ENCODE data around the gene ACTG1. TPM values are rescaled to one million over a fixed set of nuclear protein-coding genes. Genes with fewer than 3 reads are reported as not detected.

ACTG1 gene
- total RNA-seq, 1 experiment from 2014 or later = 3,455 TPM

DNA sequence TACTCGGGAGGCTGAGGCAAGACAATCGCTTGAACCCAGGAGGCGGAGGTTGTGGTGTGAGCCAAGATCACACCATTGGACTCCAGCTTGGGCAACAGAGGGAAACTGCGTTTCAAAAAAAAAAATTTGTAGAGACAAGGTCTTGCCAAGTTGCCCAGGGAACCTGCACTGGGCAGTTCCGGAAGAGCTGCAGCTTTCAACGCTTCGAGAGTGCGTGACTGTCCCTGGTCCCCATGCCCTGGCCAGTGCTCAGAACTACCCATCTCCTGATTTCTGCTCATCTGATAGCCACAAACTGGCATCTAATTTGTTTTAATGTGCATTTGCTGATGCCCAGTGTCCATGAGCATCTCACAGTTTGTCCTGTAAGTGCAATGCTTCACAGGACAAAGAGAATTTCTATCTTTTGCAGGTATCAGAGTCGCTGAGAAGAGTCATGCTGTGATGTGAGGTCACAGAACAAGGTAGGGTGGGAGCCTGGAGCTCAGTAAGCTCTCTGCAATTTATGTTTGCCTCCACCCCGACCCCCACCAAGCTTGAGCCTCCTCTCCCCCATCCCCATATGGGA is 3.9 kb downstream of the ACTG1 start:
- Mint-ChIP-seq H3K4me1 (peaks cover 28% of the 10 kb centered on the region), H3K36me3 (peaks cover 38% of the 10 kb centered on the region), H3K27ac (peak overlapping the region; percentile 91), H3K4me3 (peak overlapping the region; percentile 99), H3K9me3 (peaks cover 4% of the 10 kb centered on the region; the same call in 1 of the 2 replicates), H3K27me3 (ENCODE audit: low read depth) (peaks cover 14% of the 10 kb centered on the region)
- ChIA-PET CTCF (interaction anchor here (0.6 to 4.1 kb wide), 11 partner anchors 9 to 1202 kb away, joined by 3 to 22 read pairs (median 5); no protein-coding TSS in a partner anchor), POLR2A (interaction anchor here (0.7 to 3.4 kb wide), 7 partner anchors 9 to 170 kb away, joined by 3 to 38 read pairs (median 6); no protein-coding TSS in a partner anchor)
- DNase-seq (ENCODE audit: low spot score) (no peak), ATAC-seq (peak; percentile 10)
- TF ChIP-seq, protein P1, sequence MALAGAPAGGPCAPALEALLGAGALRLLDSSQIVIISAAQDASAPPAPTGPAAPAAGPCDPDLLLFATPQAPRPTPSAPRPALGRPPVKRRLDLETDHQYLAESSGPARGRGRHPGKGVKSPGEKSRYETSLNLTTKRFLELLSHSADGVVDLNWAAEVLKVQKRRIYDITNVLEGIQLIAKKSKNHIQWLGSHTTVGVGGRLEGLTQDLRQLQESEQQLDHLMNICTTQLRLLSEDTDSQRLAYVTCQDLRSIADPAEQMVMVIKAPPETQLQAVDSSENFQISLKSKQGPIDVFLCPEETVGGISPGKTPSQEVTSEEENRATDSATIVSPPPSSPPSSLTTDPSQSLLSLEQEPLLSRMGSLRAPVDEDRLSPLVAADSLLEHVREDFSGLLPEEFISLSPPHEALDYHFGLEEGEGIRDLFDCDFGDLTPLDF (CRISPR knock-in tag; IDR thresholded peaks at IDR 0.05) = no peak
- no peak for TF ChIP-seq SOX15 (CRISPR knock-in tag; IDR thresholded peaks at IDR 0.05)
- TF ChIP-seq, protein P2, sequence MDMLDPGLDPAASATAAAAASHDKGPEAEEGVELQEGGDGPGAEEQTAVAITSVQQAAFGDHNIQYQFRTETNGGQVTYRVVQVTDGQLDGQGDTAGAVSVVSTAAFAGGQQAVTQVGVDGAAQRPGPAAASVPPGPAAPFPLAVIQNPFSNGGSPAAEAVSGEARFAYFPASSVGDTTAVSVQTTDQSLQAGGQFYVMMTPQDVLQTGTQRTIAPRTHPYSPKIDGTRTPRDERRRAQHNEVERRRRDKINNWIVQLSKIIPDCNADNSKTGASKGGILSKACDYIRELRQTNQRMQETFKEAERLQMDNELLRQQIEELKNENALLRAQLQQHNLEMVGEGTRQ (CRISPR knock-in tag; IDR thresholded peaks at IDR 0.05) = no peak
- TF ChIP-seq NFE2L1 (CRISPR knock-in tag; IDR thresholded peaks at IDR 0.05) = no peak
- TF ChIP-seq, protein P3, sequence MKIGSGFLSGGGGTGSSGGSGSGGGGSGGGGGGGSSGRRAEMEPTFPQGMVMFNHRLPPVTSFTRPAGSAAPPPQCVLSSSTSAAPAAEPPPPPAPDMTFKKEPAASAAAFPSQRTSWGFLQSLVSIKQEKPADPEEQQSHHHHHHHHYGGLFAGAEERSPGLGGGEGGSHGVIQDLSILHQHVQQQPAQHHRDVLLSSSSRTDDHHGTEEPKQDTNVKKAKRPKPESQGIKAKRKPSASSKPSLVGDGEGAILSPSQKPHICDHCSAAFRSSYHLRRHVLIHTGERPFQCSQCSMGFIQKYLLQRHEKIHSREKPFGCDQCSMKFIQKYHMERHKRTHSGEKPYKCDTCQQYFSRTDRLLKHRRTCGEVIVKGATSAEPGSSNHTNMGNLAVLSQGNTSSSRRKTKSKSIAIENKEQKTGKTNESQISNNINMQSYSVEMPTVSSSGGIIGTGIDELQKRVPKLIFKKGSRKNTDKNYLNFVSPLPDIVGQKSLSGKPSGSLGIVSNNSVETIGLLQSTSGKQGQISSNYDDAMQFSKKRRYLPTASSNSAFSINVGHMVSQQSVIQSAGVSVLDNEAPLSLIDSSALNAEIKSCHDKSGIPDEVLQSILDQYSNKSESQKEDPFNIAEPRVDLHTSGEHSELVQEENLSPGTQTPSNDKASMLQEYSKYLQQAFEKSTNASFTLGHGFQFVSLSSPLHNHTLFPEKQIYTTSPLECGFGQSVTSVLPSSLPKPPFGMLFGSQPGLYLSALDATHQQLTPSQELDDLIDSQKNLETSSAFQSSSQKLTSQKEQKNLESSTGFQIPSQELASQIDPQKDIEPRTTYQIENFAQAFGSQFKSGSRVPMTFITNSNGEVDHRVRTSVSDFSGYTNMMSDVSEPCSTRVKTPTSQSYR (CRISPR knock-in tag; IDR thresholded peaks at IDR 0.05) = no peak
- TF ChIP-seq, protein P4, sequence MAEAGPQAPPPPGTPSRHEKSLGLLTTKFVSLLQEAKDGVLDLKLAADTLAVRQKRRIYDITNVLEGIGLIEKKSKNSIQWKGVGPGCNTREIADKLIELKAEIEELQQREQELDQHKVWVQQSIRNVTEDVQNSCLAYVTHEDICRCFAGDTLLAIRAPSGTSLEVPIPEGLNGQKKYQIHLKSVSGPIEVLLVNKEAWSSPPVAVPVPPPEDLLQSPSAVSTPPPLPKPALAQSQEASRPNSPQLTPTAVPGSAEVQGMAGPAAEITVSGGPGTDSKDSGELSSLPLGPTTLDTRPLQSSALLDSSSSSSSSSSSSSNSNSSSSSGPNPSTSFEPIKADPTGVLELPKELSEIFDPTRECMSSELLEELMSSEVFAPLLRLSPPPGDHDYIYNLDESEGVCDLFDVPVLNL (CRISPR knock-in tag; IDR thresholded peaks at IDR 0.05; ENCODE audit: borderline replicate concordance, low read depth) = no peak
- no peak for TF ChIP-seq ZNF219 (CRISPR knock-in tag; IDR thresholded peaks at IDR 0.05; ENCODE audit: borderline replicate concordance)
- no peak for TF ChIP-seq ZNF121 (CRISPR knock-in tag; IDR thresholded peaks at IDR 0.05)
- no peak for TF ChIP-seq GRHL2 (CRISPR knock-in tag; IDR thresholded peaks at IDR 0.05; ENCODE audit: insufficient replicate concordance, severe bottlenecking)
- TF ChIP-seq NR1H2 (CRISPR knock-in tag; IDR thresholded peaks at IDR 0.05) = no peak
- TF ChIP-seq, protein P5, sequence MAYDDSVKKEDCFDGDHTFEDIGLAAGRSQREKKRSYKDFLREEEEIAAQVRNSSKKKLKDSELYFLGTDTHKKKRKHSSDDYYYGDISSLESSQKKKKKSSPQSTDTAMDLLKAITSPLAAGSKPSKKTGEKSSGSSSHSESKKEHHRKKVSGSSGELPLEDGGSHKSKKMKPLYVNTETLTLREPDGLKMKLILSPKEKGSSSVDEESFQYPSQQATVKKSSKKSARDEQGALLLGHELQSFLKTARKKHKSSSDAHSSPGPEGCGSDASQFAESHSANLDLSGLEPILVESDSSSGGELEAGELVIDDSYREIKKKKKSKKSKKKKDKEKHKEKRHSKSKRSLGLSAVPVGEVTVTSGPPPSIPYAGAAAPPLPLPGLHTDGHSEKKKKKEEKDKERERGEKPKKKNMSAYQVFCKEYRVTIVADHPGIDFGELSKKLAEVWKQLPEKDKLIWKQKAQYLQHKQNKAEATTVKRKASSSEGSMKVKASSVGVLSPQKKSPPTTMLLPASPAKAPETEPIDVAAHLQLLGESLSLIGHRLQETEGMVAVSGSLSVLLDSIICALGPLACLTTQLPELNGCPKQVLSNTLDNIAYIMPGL (CRISPR knock-in tag; IDR thresholded peaks at IDR 0.05) = no peak
- no peak for TF ChIP-seq ZNF263 (CRISPR knock-in tag; IDR thresholded peaks at IDR 0.05; ENCODE audit: low read depth)
- no peak for TF ChIP-seq NR3C1 (CRISPR knock-in tag; conservative IDR thresholded peaks at IDR 0.05; ENCODE audit: low read depth)
- no peak for TF ChIP-seq TEAD4 (CRISPR knock-in tag; IDR thresholded peaks at IDR 0.05)
- TF ChIP-seq ZNF416 (CRISPR knock-in tag; IDR thresholded peaks at IDR 0.05) = peak; percentile 90
- TF ChIP-seq NFATC4 (CRISPR knock-in tag; IDR thresholded peaks at IDR 0.05) = peak; percentile 85; the same call in 1 of the 2 replicates
- no peak for TF ChIP-seq CREM (CRISPR knock-in tag; IDR thresholded peaks at IDR 0.05)
- no peak for TF ChIP-seq ZBTB21 (CRISPR knock-in tag; IDR thresholded peaks at IDR 0.05; ENCODE audit: borderline replicate concordance)
- peak; percentile 91 for TF ChIP-seq EMX1 (CRISPR knock-in tag; IDR thresholded peaks at IDR 0.05)
- no peak for TF ChIP-seq HMGA2 (CRISPR knock-in tag; IDR thresholded peaks at IDR 0.05)
- TF ChIP-seq, protein P6, sequence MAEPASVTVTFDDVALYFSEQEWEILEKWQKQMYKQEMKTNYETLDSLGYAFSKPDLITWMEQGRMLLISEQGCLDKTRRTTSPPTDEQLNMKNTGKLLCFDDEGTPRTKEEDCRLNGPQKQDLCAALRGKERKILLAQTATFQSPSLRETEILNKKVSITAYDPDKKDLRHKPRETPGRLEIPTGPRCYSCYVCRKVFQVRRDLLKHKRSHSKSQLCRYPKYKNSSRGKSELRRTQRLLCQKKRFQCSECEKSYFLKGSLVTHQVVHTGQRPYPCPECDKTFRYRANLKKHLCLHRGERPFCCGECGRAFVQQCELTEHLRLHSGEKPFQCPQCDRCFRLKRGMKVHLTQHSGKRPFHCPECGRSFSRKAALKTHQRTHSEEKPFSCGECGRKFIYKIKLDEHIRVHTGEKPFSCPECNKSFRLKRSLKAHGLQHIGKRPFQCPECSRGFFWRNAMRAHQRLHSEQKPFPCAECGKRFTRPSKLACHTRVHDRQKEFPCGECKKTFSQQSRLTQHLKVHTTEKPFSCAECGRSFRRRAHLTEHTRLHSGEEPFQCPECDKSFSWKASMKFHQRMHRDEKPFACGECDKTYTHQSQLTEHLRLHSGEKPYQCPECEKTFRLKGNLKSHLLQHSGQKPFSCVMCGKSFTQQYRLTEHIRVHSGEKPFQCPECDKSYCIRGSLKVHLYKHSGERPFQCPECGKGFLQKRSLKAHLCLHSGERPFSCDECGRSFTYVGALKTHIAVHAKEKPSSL (CRISPR knock-in tag; conservative IDR thresholded peaks at IDR 0.05) = peak; percentile 79; the same call in 1 of the 2 replicates
- TF ChIP-seq, protein P7, sequence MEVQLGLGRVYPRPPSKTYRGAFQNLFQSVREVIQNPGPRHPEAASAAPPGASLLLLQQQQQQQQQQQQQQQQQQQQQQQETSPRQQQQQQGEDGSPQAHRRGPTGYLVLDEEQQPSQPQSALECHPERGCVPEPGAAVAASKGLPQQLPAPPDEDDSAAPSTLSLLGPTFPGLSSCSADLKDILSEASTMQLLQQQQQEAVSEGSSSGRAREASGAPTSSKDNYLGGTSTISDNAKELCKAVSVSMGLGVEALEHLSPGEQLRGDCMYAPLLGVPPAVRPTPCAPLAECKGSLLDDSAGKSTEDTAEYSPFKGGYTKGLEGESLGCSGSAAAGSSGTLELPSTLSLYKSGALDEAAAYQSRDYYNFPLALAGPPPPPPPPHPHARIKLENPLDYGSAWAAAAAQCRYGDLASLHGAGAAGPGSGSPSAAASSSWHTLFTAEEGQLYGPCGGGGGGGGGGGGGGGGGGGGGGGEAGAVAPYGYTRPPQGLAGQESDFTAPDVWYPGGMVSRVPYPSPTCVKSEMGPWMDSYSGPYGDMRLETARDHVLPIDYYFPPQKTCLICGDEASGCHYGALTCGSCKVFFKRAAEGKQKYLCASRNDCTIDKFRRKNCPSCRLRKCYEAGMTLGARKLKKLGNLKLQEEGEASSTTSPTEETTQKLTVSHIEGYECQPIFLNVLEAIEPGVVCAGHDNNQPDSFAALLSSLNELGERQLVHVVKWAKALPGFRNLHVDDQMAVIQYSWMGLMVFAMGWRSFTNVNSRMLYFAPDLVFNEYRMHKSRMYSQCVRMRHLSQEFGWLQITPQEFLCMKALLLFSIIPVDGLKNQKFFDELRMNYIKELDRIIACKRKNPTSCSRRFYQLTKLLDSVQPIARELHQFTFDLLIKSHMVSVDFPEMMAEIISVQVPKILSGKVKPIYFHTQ (CRISPR knock-in tag; IDR thresholded peaks at IDR 0.05) = peak; percentile 50
- no peak for TF ChIP-seq RELA (CRISPR knock-in tag; IDR thresholded peaks at IDR 0.05; ENCODE audit: borderline replicate concordance)

Measured in WTC11 (cell line).